H9 (cell line): ENCODE measurements around the gene FAM221B. TPM values are rescaled to one million over a fixed set of nuclear protein-coding genes. Genes with fewer than 3 reads are reported as not detected.

Experiments used
- DNase-seq: peaks from one replicate; pipeline ENCODE4 v3.0.0-alpha.2; 2017
- H2AFZ ChIP-seq: one replicate; pipeline ENCODE4 v1.6.1; 2013; ENCODE audit warnings: mild to moderate bottlenecking, low read length, control low read depth, moderate library complexity
- H2AK5ac ChIP-seq: 2 replicates; pipeline ENCODE4 v1.6.1; 2013; ENCODE audit warnings: low read length, control low read depth, mixed read lengths; ENCODE audit not compliant: insufficient read length
- H2BK120ac ChIP-seq: one replicate; pipeline ENCODE4 v1.6.1; 2013; ENCODE audit warnings: low read depth, mild to moderate bottlenecking, low read length, control low read depth, inconsistent platforms; ENCODE audit not compliant: poor library complexity, severe bottlenecking
- H2BK12ac ChIP-seq: 2 replicates; pipeline ENCODE4 v1.6.1; 2013; ENCODE audit warnings: low read length, control low read depth, mixed read lengths, low read depth; ENCODE audit not compliant: insufficient read length
- H2BK15ac ChIP-seq: 2 replicates; pipeline ENCODE4 v1.6.1; 2013; ENCODE audit warnings: low read depth, low read length, control low read depth
- H2BK20ac ChIP-seq: one replicate; pipeline ENCODE4 v1.6.1; 2013; ENCODE audit warnings: low read depth, mild to moderate bottlenecking, low read length, control low read depth, inconsistent platforms; ENCODE audit not compliant: poor library complexity, severe bottlenecking
- H2BK5ac ChIP-seq: 2 replicates; pipeline ENCODE4 v1.6.1; 2013; ENCODE audit warnings: low read length, control low read depth, mixed read lengths; ENCODE audit not compliant: insufficient read length
- H3K14ac ChIP-seq: 2 replicates; pipeline ENCODE4 v1.6.1; 2013; ENCODE audit warnings: low read length, control low read depth; ENCODE audit not compliant: insufficient read depth
- H3K18ac ChIP-seq: 2 replicates; pipeline ENCODE4 v1.6.1; 2013; ENCODE audit warnings: low read depth, mild to moderate bottlenecking, mixed read lengths, low read length, control low read depth; ENCODE audit not compliant: insufficient read length
- H3K23ac ChIP-seq: 2 replicates; pipeline ENCODE4 v1.6.1; 2013; ENCODE audit warnings: low read length, control low read depth, mixed read lengths, low read depth; ENCODE audit not compliant: insufficient read length
- H3K23me2 ChIP-seq: 2 replicates; pipeline ENCODE4 v1.6.1; 2013; ENCODE audit warnings: low read depth, mild to moderate bottlenecking, mixed read lengths, low read length, control low read depth; ENCODE audit not compliant: insufficient read length, poor library complexity, severe bottlenecking
- H3K27ac ChIP-seq: 2 replicates; pipeline ENCODE4 v1.5.1; 2013; ENCODE audit warnings: low read length, control low read depth, mixed read lengths, low read depth; ENCODE audit not compliant: insufficient read length
- H3K27me3 ChIP-seq: 2 replicates; pipeline ENCODE4 v1.6.1; 2013; ENCODE audit warnings: low read length, control low read depth, inconsistent platforms; ENCODE audit not compliant: insufficient read depth
- H3K4ac ChIP-seq: 2 replicates; pipeline ENCODE4 v1.6.1; 2013; ENCODE audit warnings: low read depth, mild to moderate bottlenecking, control low read depth, inconsistent platforms, low read length, moderate library complexity
- H3K4me1 ChIP-seq: 2 replicates; pipeline ENCODE4 v1.6.1; 2013; ENCODE audit warnings: low read length, control low read depth, inconsistent platforms; ENCODE audit not compliant: insufficient read depth
- H3K4me2 ChIP-seq: 2 replicates; pipeline ENCODE4 v1.6.1; 2013; ENCODE audit warnings: low read length, control low read depth, mixed read lengths; ENCODE audit not compliant: insufficient read length, insufficient read depth
- H3K56ac ChIP-seq: 2 replicates; pipeline ENCODE4 v1.6.1; 2013; ENCODE audit warnings: low read depth, mild to moderate bottlenecking, mixed read lengths, low read length, control low read depth; ENCODE audit not compliant: insufficient read length
- H3K79me1 ChIP-seq: 2 replicates; pipeline ENCODE4 v1.6.1; 2013; ENCODE audit warnings: low read depth, mild to moderate bottlenecking, moderate library complexity, low read length, control low read depth, inconsistent platforms; ENCODE audit not compliant: insufficient read depth, poor library complexity, severe bottlenecking
- H3K79me2 ChIP-seq: 2 replicates; pipeline ENCODE4 v1.6.1; 2013; ENCODE audit warnings: low read length, control low read depth, inconsistent platforms; ENCODE audit not compliant: insufficient read depth
- H3K9ac ChIP-seq: 2 replicates; pipeline ENCODE4 v1.6.1; 2013; ENCODE audit warnings: low read length, control low read depth, mixed read lengths; ENCODE audit not compliant: insufficient read length; ENCODE audit errors: extremely low read depth
- H3K9me3 ChIP-seq: one replicate; pipeline ENCODE4 v1.6.1; 2013; ENCODE audit warnings: low read depth, low read length, inconsistent platforms; ENCODE audit not compliant: control insufficient read depth
- H3T11ph ChIP-seq: one replicate; pipeline ENCODE4 v1.6.1; 2013; ENCODE audit warnings: mild to moderate bottlenecking, low read length, control low read depth, inconsistent platforms
- H4K20me1 ChIP-seq: one replicate; pipeline ENCODE4 v1.6.1; 2013; ENCODE audit not compliant: control insufficient read depth, insufficient read length, insufficient read depth
- H4K5ac ChIP-seq: 2 replicates; pipeline ENCODE4 v1.6.1; 2013; ENCODE audit warnings: low read depth, mild to moderate bottlenecking, mixed read lengths, low read length, control low read depth; ENCODE audit not compliant: insufficient read length
- H4K8ac ChIP-seq: replicated peaks from 2 replicates; pipeline ENCODE4 v1.6.1; 2013; ENCODE audit warnings: low read length, control low read depth, mixed read lengths, low read depth; ENCODE audit not compliant: insufficient read length
- H4K91ac ChIP-seq: 2 replicates; pipeline ENCODE4 v1.6.1; 2013; ENCODE audit warnings: low read depth, mild to moderate bottlenecking, moderate library complexity, mixed read lengths, low read length, control low read depth; ENCODE audit not compliant: insufficient read length
- H3K27ac Mint-ChIP-seq, 3 experiments: 2 replicates in 2 of 3; 3 replicates in 1 of 3; pipeline ENCODE4 v1.8.0; 2020 to 2021; ENCODE audit warnings: mixed read lengths in 3 of 3, mild to moderate bottlenecking in 1 of 3, moderate library complexity in 1 of 3
- H3K27me3 Mint-ChIP-seq: 2 replicates; pipeline ENCODE4 v1.8.0; 2021; ENCODE audit warnings: low read depth, mild to moderate bottlenecking, moderate library complexity, mixed read lengths
- H3K36me3 Mint-ChIP-seq, 3 experiments: 2 replicates in 2 of 3; 3 replicates in 1 of 3; pipeline ENCODE4 v1.8.0; 2020 to 2021; ENCODE audit warnings: low read depth in 3 of 3, mixed read lengths in 3 of 3; ENCODE audit not compliant: insufficient read depth in 1 of 3
- H3K4me1 Mint-ChIP-seq, 2 experiments: 2 replicates each; pipeline ENCODE4 v1.8.0; 2020; ENCODE audit warnings: mixed read lengths in 2 of 2
- H3K4me3 Mint-ChIP-seq, 2 experiments: 2 replicates in 1 of 2; 3 replicates in 1 of 2; pipeline ENCODE4 v1.8.0; 2020 to 2021; ENCODE audit warnings: mild to moderate bottlenecking in 2 of 2, mixed read lengths in 2 of 2, moderate library complexity in 1 of 2
- H3K9me3 Mint-ChIP-seq, 2 experiments: 2 replicates in 1 of 2; 3 replicates in 1 of 2; pipeline ENCODE4 v1.8.0; 2020; ENCODE audit warnings: mild to moderate bottlenecking in 2 of 2, mixed read lengths in 2 of 2, moderate library complexity in 1 of 2
- WGBS: extraction: QIAGEN DNeasy Blood & Tissue Kit; methylation state at CpG from one replicate; pipeline ENCODE4 v1.1.7; 2013; ENCODE audit warnings: missing lambda C conversion rate, low lambda C conversion rate, mixed read lengths; ENCODE audit not compliant: insufficient read length; ENCODE audit errors: extremely low coverage; 5-methylcytosine and 5-hydroxymethylcytosine counted together
- total RNA-seq: library from RNA; stranded (reverse); gene quantifications from 2 replicates; pipeline ENCODE4 v1.2.1, GENCODE V29; 2021
- TF ChIP-seq, protein P1 (sequence below): fragments of 200-600 bp; sonication (generic); conservative IDR thresholded peaks from 3 replicates; pipeline ENCODE4 v1.8.0; 2021; ENCODE audit warnings: antibody characterized with exemption, mild to moderate bottlenecking

The FAM221B gene
- total RNA-seq, 1 experiment from 2014 or later = not detected

DNA sequence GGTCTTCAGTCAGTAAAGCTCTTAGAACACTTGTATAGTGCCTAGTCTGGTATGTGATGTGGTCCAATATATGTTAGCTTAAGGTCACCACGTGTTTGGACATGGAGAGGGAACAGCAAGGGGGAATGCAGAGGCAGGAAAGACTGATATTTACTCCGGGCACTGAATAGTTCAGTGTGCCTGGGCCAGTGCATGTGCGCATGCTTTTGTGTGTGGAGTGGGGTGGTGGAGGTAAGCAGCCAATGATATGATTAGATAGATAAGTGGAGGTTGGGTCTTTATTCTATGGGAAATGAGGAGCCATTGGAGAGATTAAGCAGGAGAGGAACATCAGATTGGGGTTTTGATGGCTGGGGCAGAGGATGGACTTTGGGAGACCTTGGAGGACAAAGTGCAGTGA is 27.7 kb upstream of the FAM221B start:
- no CpG with 5 or more reads among the region's 3 CpGs for WGBS
- H3K27ac Mint-ChIP-seq = no peak overlapping the region

More for the DNA sequence above, 27.7 kb upstream of the FAM221B start:
- H3K4me3 Mint-ChIP-seq = no peak overlapping the region
- no peak overlapping the region for H4K91ac ChIP-seq
- H3K4me1 ChIP-seq = no peaks in the 10 kb centered on the region
- H3K9me3 Mint-ChIP-seq = no peaks in the 10 kb centered on the region
- H3K9me3 ChIP-seq = no peaks in the 10 kb centered on the region
- no peaks in the 10 kb centered on the region for H3K27me3 ChIP-seq
- H3K27ac ChIP-seq = no peak overlapping the region
- no peaks in the 10 kb centered on the region for H3K79me2 ChIP-seq
- no peak overlapping the region for H2BK5ac ChIP-seq
- no peaks in the 10 kb centered on the region for H3K79me1 ChIP-seq
- H3K18ac ChIP-seq = no peak overlapping the region
- no peak overlapping the region for H2AK5ac ChIP-seq
- no peak overlapping the region for H3K14ac ChIP-seq
- H3K9ac ChIP-seq = no peak overlapping the region
- no peak overlapping the region for H2BK120ac ChIP-seq
- no peak overlapping the region for H3K23ac ChIP-seq
- no peak overlapping the region for H3T11ph ChIP-seq
- H3K4ac ChIP-seq = no peak overlapping the region
- TF ChIP-seq, protein P1, sequence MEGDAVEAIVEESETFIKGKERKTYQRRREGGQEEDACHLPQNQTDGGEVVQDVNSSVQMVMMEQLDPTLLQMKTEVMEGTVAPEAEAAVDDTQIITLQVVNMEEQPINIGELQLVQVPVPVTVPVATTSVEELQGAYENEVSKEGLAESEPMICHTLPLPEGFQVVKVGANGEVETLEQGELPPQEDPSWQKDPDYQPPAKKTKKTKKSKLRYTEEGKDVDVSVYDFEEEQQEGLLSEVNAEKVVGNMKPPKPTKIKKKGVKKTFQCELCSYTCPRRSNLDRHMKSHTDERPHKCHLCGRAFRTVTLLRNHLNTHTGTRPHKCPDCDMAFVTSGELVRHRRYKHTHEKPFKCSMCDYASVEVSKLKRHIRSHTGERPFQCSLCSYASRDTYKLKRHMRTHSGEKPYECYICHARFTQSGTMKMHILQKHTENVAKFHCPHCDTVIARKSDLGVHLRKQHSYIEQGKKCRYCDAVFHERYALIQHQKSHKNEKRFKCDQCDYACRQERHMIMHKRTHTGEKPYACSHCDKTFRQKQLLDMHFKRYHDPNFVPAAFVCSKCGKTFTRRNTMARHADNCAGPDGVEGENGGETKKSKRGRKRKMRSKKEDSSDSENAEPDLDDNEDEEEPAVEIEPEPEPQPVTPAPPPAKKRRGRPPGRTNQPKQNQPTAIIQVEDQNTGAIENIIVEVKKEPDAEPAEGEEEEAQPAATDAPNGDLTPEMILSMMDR = no peak
- no peaks in the 10 kb centered on the region for H3K36me3 Mint-ChIP-seq
- H3K56ac ChIP-seq = no peak overlapping the region
- no peak overlapping the region for H2AFZ ChIP-seq
- H4K8ac ChIP-seq = no peak overlapping the region
- no peak overlapping the region for H4K5ac ChIP-seq
- peaks cover 28% of the 10 kb centered on the region for H3K27me3 Mint-ChIP-seq
- no peak overlapping the region for H2BK15ac ChIP-seq
- H3K4me2 ChIP-seq = no peak overlapping the region
- peaks cover 3 to 4% of the 10 kb centered on the region in 2 experiments for H3K4me1 Mint-ChIP-seq
- H3K23me2 ChIP-seq = no peaks in the 10 kb centered on the region
- H2BK20ac ChIP-seq = no peak overlapping the region
- H4K20me1 ChIP-seq = no peaks in the 10 kb centered on the region
- no peak overlapping the region for H2BK12ac ChIP-seq
- no peak for DNase-seq
